Tibial nerve (tissue), 3 donors: Measurements from ENCODE around the gene YIPF2.

Experiments used
- POLR2A ChIP-seq, 2 donors: fragments of 450-650 bp; IDR thresholded peaks; one replicate each; pipeline ENCODE4 v1.6.1; 2017; ENCODE audit warnings: antibody characterized with exemption in 2 of 2, mild to moderate bottlenecking in 2 of 2, moderate library complexity in 2 of 2
- TF ChIP-seq, protein P1 (sequence below), 5 experiments: fragments of 200-600 bp in 3 of 5; fragments of 450-650 bp in 2 of 5; sonication (generic) in 3 of 5; IDR thresholded peaks; one replicate each; pipeline ENCODE4 v1.5.1; 2016 to 2019; ENCODE audit warnings: antibody characterized with exemption in 5 of 5, mild to moderate bottlenecking in 3 of 5, moderate library complexity in 2 of 5

DNA sequence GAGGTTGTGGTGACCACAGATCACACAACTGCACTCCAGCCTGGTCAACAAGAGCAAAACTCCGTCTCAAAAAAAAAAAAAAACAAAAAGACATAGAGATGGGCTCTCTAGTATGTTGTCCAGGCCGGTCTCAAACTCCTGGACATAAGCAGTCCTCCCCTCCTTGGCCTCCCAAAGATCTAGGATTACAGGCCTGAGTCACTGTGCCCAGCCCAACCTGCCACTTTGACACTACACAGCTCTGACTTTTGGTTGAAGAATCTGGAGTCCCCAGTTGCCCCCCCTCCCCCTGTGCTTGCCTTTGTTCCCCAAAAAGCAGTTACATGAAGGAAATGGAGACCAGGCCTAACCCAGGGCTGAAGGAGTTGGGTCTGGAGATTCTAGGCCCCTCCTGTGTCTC is 44.2 kb downstream of the YIPF2 start:
- TF ChIP-seq POLR2A (IDR thresholded peaks at IDR 0.05) = no peak
- TF ChIP-seq, protein P1, sequence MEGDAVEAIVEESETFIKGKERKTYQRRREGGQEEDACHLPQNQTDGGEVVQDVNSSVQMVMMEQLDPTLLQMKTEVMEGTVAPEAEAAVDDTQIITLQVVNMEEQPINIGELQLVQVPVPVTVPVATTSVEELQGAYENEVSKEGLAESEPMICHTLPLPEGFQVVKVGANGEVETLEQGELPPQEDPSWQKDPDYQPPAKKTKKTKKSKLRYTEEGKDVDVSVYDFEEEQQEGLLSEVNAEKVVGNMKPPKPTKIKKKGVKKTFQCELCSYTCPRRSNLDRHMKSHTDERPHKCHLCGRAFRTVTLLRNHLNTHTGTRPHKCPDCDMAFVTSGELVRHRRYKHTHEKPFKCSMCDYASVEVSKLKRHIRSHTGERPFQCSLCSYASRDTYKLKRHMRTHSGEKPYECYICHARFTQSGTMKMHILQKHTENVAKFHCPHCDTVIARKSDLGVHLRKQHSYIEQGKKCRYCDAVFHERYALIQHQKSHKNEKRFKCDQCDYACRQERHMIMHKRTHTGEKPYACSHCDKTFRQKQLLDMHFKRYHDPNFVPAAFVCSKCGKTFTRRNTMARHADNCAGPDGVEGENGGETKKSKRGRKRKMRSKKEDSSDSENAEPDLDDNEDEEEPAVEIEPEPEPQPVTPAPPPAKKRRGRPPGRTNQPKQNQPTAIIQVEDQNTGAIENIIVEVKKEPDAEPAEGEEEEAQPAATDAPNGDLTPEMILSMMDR (IDR thresholded peaks at IDR 0.05) = no peak
